Left lung (tissue), 10 donors: Measurements from ENCODE around the gene BRD3. TPM values are rescaled to one million over a fixed set of nuclear protein-coding genes. Genes with fewer than 3 reads are reported as not detected.

Experiments
- ATAC-seq: fragments of 200-7000 bp; cut with Tn5 transposase; one replicate; pipeline ENCODE4 v1.9.1; 2020; ENCODE audit warnings: moderate library complexity
- DNase-seq, 4 donors: peaks; one replicate each; pipeline ENCODE4 v3.0.0-alpha.2; 2013 to 2020
- H3K27ac ChIP-seq, 2 donors: fragments of 200-600 bp; sonication (generic) in 1 of 2; one replicate each; pipeline versions ENCODE4 v1.5.0 to v1.8.0; 2020 to 2021
- H3K27me3 ChIP-seq, 2 donors: fragments of 200-600 bp; sonication (generic) in 1 of 2; one replicate each; pipeline versions ENCODE4 v1.5.0 to v1.8.0; 2020 to 2021
- H3K36me3 ChIP-seq, 2 donors: fragments of 200-600 bp; sonication (generic) in 1 of 2; one replicate each; pipeline versions ENCODE4 v1.5.0 to v1.8.0; 2020 to 2021
- H3K4me1 ChIP-seq, 2 donors: fragments of 200-600 bp; one replicate each; pipeline ENCODE4 v1.8.0; 2021
- H3K4me3 ChIP-seq, 2 donors: fragments of 200-600 bp; sonication (generic) in 1 of 2; one replicate each; pipeline versions ENCODE4 v1.5.0 to v1.8.0; 2020 to 2021; ENCODE audit warnings: mild to moderate bottlenecking in 1 of 2
- H3K9me3 ChIP-seq, 2 donors: fragments of 200-600 bp; sonication (generic) in 1 of 2; one replicate each; pipeline versions ENCODE4 v1.5.0 to v1.8.0; 2020 to 2021
- intact Hi-C, 2 donors: fragments of 100-400 bp; cut with DNase I; formaldehyde crosslinking; loops; one replicate each; pipeline versions ENCODE4 v1.11.2 to v1.14.2; 2022
- polyA plus RNA-seq, 6 donors: library from polyadenylated mRNA; unstranded; fragments of 120-200 nt; gene quantifications; one replicate each; pipeline ENCODE4 v1.2.1, GENCODE V29; 2013; ENCODE audit not compliant: insufficient read length in 6 of 6
- total RNA-seq, 2 donors: library from RNA; stranded (reverse); fragmentation: NEBNext Ultra II Directional; extraction: Animal tissue kit (Norgen Biotek cat#: 25700); gene quantifications; one replicate each; pipeline ENCODE4 v1.2.1, GENCODE V29; 2021
- TF ChIP-seq, protein P1 (sequence below), 2 donors: fragments of 200-600 bp; sonication (generic) in 1 of 2; IDR thresholded peaks; one replicate each; pipeline versions ENCODE4 v1.5.0 to v1.8.0; 2021; ENCODE audit warnings: antibody characterized with exemption in 2 of 2
- donor health status: DM: no; HTN: yes; CAD: no.
- donor health status: DM: no; HTN: no; CAD: no.

The BRD3 gene
- total and polyA plus RNA-seq, 8 donors = 27.0 to 45.8 (median 39.0) TPM

- Histone ChIP-seq H3K4me3 (no peak overlapping the region), H3K4me1 (peaks cover 0 to 18% of the 10 kb centered on the region in 2 donors), H3K27me3 (no peaks in the 10 kb centered on the region), H3K27ac (no peak overlapping the region), H3K9me3 (no peaks in the 10 kb centered on the region), H3K36me3 (peaks cover 0 to 41% of the 10 kb centered on the region in 2 donors)
- no peak for ATAC-seq
- intact Hi-C loops = no loop called here
- TF ChIP-seq, protein P1, sequence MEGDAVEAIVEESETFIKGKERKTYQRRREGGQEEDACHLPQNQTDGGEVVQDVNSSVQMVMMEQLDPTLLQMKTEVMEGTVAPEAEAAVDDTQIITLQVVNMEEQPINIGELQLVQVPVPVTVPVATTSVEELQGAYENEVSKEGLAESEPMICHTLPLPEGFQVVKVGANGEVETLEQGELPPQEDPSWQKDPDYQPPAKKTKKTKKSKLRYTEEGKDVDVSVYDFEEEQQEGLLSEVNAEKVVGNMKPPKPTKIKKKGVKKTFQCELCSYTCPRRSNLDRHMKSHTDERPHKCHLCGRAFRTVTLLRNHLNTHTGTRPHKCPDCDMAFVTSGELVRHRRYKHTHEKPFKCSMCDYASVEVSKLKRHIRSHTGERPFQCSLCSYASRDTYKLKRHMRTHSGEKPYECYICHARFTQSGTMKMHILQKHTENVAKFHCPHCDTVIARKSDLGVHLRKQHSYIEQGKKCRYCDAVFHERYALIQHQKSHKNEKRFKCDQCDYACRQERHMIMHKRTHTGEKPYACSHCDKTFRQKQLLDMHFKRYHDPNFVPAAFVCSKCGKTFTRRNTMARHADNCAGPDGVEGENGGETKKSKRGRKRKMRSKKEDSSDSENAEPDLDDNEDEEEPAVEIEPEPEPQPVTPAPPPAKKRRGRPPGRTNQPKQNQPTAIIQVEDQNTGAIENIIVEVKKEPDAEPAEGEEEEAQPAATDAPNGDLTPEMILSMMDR (IDR thresholded peaks at IDR 0.05) = no peak
- DNase-seq = no peak
Measured at GRCh38 chr9:134028076-134028475, 39.8 kb downstream of the BRD3 start.

GRCh38 chr9:134027561-134027960 lies 40.3 kb downstream of the BRD3 start:
- Histone ChIP-seq H3K4me3 (no peak overlapping the region), H3K27me3 (no peaks in the 10 kb centered on the region), H3K36me3 (peaks cover 0 to 36% of the 10 kb centered on the region in 2 donors), H3K4me1 (peaks cover 0 to 18% of the 10 kb centered on the region in 2 donors), H3K9me3 (no peaks in the 10 kb centered on the region), H3K27ac (no peak overlapping the region)
- DNase-seq = no peak
- ATAC-seq = no peak
- intact Hi-C loops = no loop called here
- TF ChIP-seq, protein P1 (IDR thresholded peaks at IDR 0.05) = no peak

DNA sequence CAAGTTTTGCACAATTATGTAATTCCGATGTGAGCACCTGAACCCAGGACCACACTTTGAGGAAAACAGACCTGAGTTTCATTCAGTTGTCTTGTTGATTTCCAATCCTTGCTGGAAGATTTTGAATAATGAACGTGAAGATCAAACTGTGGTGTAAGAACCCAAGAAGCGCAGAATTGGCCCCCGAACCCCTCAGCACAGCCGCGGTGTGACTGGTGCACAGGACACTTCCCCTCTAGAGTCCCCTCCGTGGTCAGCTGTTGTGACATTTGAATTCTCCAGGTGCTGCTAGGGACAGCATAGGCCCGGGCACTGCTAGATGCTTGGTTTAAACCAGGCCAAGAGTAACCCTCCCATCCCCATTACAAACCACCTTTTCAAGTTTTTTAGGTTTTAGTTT lies 40.8 kb downstream of the BRD3 start:
- Histone ChIP-seq H3K27ac (no peak overlapping the region), H3K36me3 (peaks cover 0 to 30% of the 10 kb centered on the region in 2 donors), H3K9me3 (no peaks in the 10 kb centered on the region), H3K4me3 (no peak overlapping the region), H3K4me1 (peaks cover 0 to 18% of the 10 kb centered on the region in 2 donors), H3K27me3 (no peaks in the 10 kb centered on the region)
- TF ChIP-seq, protein P1 (IDR thresholded peaks at IDR 0.05) = no peak
- intact Hi-C loops = no loop called here
- DNase-seq (no peak), ATAC-seq (no peak)

GRCh38 chr9:134026581-134026980 lies 41.2 kb downstream of the BRD3 start:
- H3K9me3 ChIP-seq = no peaks in the 10 kb centered on the region
- peaks cover 0 to 18% of the 10 kb centered on the region in 2 donors for H3K4me1 ChIP-seq
- TF ChIP-seq, protein P1 (IDR thresholded peaks at IDR 0.05) = no peak
- no peak for ATAC-seq
- H3K27ac ChIP-seq = no peak overlapping the region
- DNase-seq = no peak
- no peaks in the 10 kb centered on the region for H3K27me3 ChIP-seq
- intact Hi-C loops = no loop called here
- H3K4me3 ChIP-seq = peak overlapping the region in 1 of 2 donors; percentile 92
- H3K36me3 ChIP-seq = peaks cover 0 to 26% of the 10 kb centered on the region in 2 donors

DNA sequence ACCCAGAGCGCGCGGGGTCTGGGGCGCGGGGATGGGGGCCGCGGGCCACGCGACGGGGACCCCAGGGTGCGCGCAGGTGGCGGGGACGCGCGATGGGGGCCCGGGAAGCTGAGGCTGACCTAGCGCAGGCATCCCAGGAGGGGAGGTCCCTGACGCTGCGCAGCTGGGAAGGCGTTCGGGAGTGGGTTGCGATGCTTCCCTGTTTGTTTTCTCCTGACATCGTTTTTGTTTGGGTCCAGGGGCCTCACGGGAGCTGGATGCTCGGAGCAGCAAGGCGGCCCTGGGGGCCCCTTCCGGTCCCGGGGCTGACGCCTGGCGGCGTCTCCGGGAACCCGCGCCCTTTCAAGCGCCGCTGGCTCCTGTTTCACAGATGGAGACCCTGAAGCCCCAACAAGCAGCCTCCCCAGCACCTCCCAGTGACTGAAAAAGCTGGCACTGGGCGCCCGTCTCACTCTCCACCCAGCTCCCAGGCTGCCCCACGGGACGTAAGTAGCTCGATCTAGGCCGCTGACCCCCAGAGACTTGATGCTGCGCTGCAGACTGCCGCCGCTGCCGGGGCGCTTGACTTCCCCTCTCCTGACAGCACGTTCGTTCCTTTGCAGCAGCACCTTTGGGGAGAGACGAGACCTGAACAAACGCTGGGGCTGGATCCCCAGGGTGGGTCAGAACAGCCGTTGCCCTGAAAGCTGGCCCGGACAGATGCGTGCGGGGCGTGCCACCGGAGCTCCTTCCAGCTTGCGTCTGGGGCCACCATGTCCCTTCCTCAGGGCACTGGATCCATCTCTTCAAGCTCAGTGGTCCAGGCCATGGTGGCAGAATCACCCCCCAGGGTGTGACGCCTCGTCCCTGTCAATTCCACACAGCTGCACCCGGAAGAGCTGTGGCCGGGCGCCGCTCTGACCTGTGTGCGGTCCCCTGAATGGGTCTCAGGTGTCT lies 42.0 kb downstream of the BRD3 start:
- ATAC-seq (peak; percentile 1), DNase-seq (peak; percentile 38 to 86 (median 55))
- Histone ChIP-seq H3K4me1 (peaks cover 0 to 18% of the 10 kb centered on the region in 2 donors), H3K4me3 (peak overlapping the region; percentile 70 to 92), H3K27me3 (no peaks in the 10 kb centered on the region), H3K9me3 (no peaks in the 10 kb centered on the region), H3K36me3 (peaks cover 0 to 20% of the 10 kb centered on the region in 2 donors), H3K27ac (peak overlapping the region in 1 of 2 donors; percentile 80)
- TF ChIP-seq, protein P1 (IDR thresholded peaks at IDR 0.05) = peak in 1 of 2 donors; percentile 29
- intact Hi-C loops = no loop called here
